Neural cell (in vitro differentiated cells): ENCODE data around the gene MFSD2A. TPM values are rescaled to one million over a fixed set of nuclear protein-coding genes. Genes with fewer than 3 reads are reported as not detected.

Experiments used
- H2AFZ ChIP-seq: fragments of 200-600, 300-800 bp; sonication (generic), shearing (Covaris generic); 2 replicates; pipeline ENCODE4 v1.6.0; 2014; ENCODE audit warnings: low read depth, mild to moderate bottlenecking, antibody characterized with exemption, low read length, moderate library complexity
- H3F3A ChIP-seq: fragments of 200-600 bp; shearing (Covaris generic); 2 replicates; pipeline ENCODE4 v1.6.1; 2016; ENCODE audit warnings: mild to moderate bottlenecking, moderate library complexity, mixed read lengths, antibody characterized with exemption, low read length; ENCODE audit not compliant: insufficient read depth, poor library complexity, severe bottlenecking
- H3K27ac ChIP-seq: fragments of 200-600, 300-800 bp; sonication (generic), shearing (Covaris generic); 2 replicates; pipeline ENCODE4 v1.5.1; 2014; ENCODE audit warnings: mild to moderate bottlenecking, low read length, moderate library complexity
- H3K27me3 ChIP-seq: fragments of 300-800, 200-600 bp; sonication (generic), shearing (Covaris generic); 2 replicates; pipeline ENCODE4 v1.6.0; 2014; ENCODE audit warnings: mild to moderate bottlenecking, low read depth, low read length, moderate library complexity; ENCODE audit not compliant: insufficient read depth
- H3K36me3 ChIP-seq: fragments of 300-800, 200-600 bp; sonication (generic), shearing (Covaris generic); 2 replicates; pipeline ENCODE4 v1.5.1; 2014; ENCODE audit warnings: mild to moderate bottlenecking, antibody characterized with exemption, low read length, moderate library complexity; ENCODE audit not compliant: insufficient read depth
- H3K4me2 ChIP-seq: fragments of 300-800, 200-600 bp; sonication (generic), shearing (Covaris generic); 2 replicates; pipeline ENCODE4 v1.6.0; 2014; ENCODE audit warnings: mild to moderate bottlenecking, low read length
- H3K4me3 ChIP-seq: fragments of 300-800, 200-600 bp; sonication (generic), shearing (Covaris generic); 2 replicates; pipeline ENCODE4 v1.5.1; 2014; ENCODE audit warnings: mild to moderate bottlenecking, low read length, moderate library complexity
- H3K79me2 ChIP-seq: fragments of 200-600 bp; shearing (Covaris generic); replicated peaks from 2 replicates; pipeline ENCODE4 v1.6.0; 2014; ENCODE audit warnings: mild to moderate bottlenecking, low read length, moderate library complexity; ENCODE audit not compliant: insufficient read depth
- H3K9ac ChIP-seq: fragments of 300-800, 200-600 bp; sonication (generic), shearing (Covaris generic); 2 replicates; pipeline ENCODE4 v1.6.1; 2016; ENCODE audit warnings: mild to moderate bottlenecking, low read length, mixed read lengths
- H3K9me2 ChIP-seq: fragments of 200-600 bp; shearing (Covaris generic); 2 replicates; pipeline ENCODE4 v1.6.1; 2016; ENCODE audit warnings: mild to moderate bottlenecking, low read length, mixed read lengths; ENCODE audit not compliant: insufficient read depth
- H3K9me3 ChIP-seq: fragments of 200-600, 300-800 bp; sonication (generic), shearing (Covaris generic); 2 replicates; pipeline ENCODE4 v1.6.1; 2016; ENCODE audit warnings: mild to moderate bottlenecking, mixed run types, low read length, moderate library complexity, mixed read lengths
- H4K20me1 ChIP-seq: fragments of 200-600 bp; shearing (Covaris generic); 2 replicates; pipeline ENCODE4 v1.6.1; 2016; ENCODE audit warnings: mild to moderate bottlenecking, mixed run types; ENCODE audit not compliant: insufficient read depth
- CTCF ChIP-seq: fragments of 450-650 bp; IDR thresholded peaks from 2 replicates; pipeline ENCODE4 v1.5.1; 2014; ENCODE audit warnings: antibody characterized with exemption, mild to moderate bottlenecking, moderate library complexity; ENCODE audit not compliant: poor library complexity, severe bottlenecking
- EP300 ChIP-seq: fragments of 450-650 bp; conservative IDR thresholded peaks from 2 replicates; pipeline ENCODE4 v1.6.1; 2014; ENCODE audit warnings: antibody characterized with exemption, mild to moderate bottlenecking, moderate library complexity; ENCODE audit not compliant: poor library complexity, severe bottlenecking
- EZH2 ChIP-seq: fragments of 200-600, 300-800 bp; shearing (Covaris generic), sonication (generic); IDR thresholded peaks from 2 replicates; pipeline ENCODE4 v1.6.1; 2014; ENCODE audit warnings: antibody characterized with exemption, low read length, borderline replicate concordance, mild to moderate bottlenecking; ENCODE audit not compliant: insufficient read depth, poor library complexity, severe bottlenecking
- MXI1 ChIP-seq: fragments of 450-650 bp; conservative IDR thresholded peaks from 2 replicates; pipeline ENCODE4 v1.6.1; 2014; ENCODE audit warnings: antibody characterized with exemption, mild to moderate bottlenecking; ENCODE audit not compliant: poor library complexity, severe bottlenecking
- POLR2AphosphoS5 ChIP-seq: IDR thresholded peaks from 2 replicates; pipeline ENCODE4 v1.6.1; 2012
- RAD21 ChIP-seq: fragments of 450-650 bp; conservative IDR thresholded peaks from 2 replicates; pipeline ENCODE4 v1.6.1; 2014; ENCODE audit warnings: antibody characterized with exemption, mild to moderate bottlenecking, moderate library complexity
- REST ChIP-seq: IDR thresholded peaks from 2 replicates; pipeline ENCODE4 v1.6.1; 2012; ENCODE audit warnings: borderline replicate concordance
- SMC3 ChIP-seq: fragments of 450-650 bp; conservative IDR thresholded peaks from 2 replicates; pipeline ENCODE4 v1.6.1; 2014; ENCODE audit warnings: antibody characterized with exemption, mild to moderate bottlenecking, moderate library complexity; ENCODE audit not compliant: poor library complexity
- TAF1 ChIP-seq: IDR thresholded peaks from 2 replicates; pipeline ENCODE4 v1.6.1; 2012; ENCODE audit warnings: low read depth
- polyA plus RNA-seq: library from polyadenylated mRNA; depleted of rRNA; stranded (reverse); fragments of >200 nt; gene quantifications from 2 replicates; pipeline ENCODE4 v1.2.3, GENCODE V29; 2014

MFSD2A gene
- polyA plus RNA-seq, 1 donor from 2014 or later, result 7.0 TPM

- Histone ChIP-seq H3K9me2 (no peaks in the 10 kb centered on the region), H3K36me3 (no peaks in the 10 kb centered on the region), H3K4me3 (no peak overlapping the region), H2AFZ (no peak overlapping the region), H3K4me2 (no peak overlapping the region), H3K27ac (no peak overlapping the region), H3K79me2 (no peaks in the 10 kb centered on the region), H4K20me1 (no peaks in the 10 kb centered on the region), H3K9ac (no peak overlapping the region), H3F3A (no peaks in the 10 kb centered on the region), H3K27me3 (no peaks in the 10 kb centered on the region), H3K9me3 (no peaks in the 10 kb centered on the region)
- TF ChIP-seq EZH2 (no peak), SMC3 (no peak), CTCF (no peak), RAD21 (no peak), POLR2AphosphoS5 (no peak), REST (no peak)
Observed at GRCh38 chr1:39992234-39992633, 37.3 kb downstream of the MFSD2A start.

GRCh38 chr1:39992888-39993287 lies 37.9 kb downstream of the MFSD2A start:
- no peaks in the 10 kb centered on the region for H3K27me3 ChIP-seq
- H3K79me2 ChIP-seq, result no peaks in the 10 kb centered on the region
- no peak overlapping the region for H3K4me2 ChIP-seq
- H3K9ac ChIP-seq, result no peak overlapping the region
- TF ChIP-seq CTCF (no peak), RAD21 (no peak), MXI1 (no peak), EZH2 (no peak), TAF1 (no peak), POLR2AphosphoS5 (no peak), REST (no peak), SMC3 (no peak), EP300 (no peak)
- H3F3A ChIP-seq, result no peaks in the 10 kb centered on the region
- no peaks in the 10 kb centered on the region for H4K20me1 ChIP-seq
- no peaks in the 10 kb centered on the region for H3K9me3 ChIP-seq
- no peak overlapping the region for H3K4me3 ChIP-seq
- H3K27ac ChIP-seq, result no peak overlapping the region
- H3K36me3 ChIP-seq, result no peaks in the 10 kb centered on the region
- no peaks in the 10 kb centered on the region for H3K9me2 ChIP-seq
- no peak overlapping the region for H2AFZ ChIP-seq
